Measurements from ENCODE around the gene MKLN1.
"Not testable (repeated sequence)": the region's sequence is repeated elsewhere in the genome, so short reads cannot be mapped to it uniquely, and the experiment has no call there.

MKLN1 gene

DNA sequence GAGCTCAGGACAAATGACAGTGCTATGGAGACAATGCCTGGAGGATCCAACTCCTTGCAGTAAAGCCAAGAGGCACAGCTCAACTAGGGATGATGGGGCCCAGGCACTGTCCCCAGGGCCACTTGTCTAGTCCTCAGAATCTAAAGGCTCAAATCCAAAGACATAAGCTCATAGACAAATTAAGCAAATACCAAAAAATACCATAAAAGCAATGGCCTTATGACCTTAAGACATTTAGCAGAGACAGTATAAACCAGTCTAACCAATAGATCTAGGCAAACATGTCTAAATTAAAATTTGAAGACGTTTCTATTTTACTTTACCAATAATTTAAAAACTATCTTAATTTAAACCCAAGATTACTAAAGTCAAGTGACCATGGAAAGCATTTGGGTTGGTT is 14.8 kb upstream of the MKLN1 start:
- no peak for DNase-seq

DNA sequence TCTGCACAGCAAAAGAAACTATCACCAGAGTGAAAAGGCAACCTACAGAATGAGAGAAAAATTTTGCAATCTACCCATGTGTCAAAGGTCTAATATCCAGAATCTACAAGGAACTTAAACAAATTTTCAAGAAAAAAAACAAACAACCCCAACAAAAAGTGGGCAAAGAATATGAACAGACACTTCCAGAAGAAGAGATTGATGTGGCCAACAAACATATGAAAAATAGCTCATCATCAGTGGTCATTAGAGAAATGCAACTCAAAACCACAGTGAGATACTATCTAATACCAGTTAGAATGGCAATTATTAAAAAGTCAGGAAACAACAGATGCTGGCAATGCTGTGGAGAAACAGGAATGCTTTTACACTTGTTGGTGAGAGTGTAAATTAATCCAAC is 7.1 kb upstream of the MKLN1 start:
- DNase-seq, result no peak

DNA sequence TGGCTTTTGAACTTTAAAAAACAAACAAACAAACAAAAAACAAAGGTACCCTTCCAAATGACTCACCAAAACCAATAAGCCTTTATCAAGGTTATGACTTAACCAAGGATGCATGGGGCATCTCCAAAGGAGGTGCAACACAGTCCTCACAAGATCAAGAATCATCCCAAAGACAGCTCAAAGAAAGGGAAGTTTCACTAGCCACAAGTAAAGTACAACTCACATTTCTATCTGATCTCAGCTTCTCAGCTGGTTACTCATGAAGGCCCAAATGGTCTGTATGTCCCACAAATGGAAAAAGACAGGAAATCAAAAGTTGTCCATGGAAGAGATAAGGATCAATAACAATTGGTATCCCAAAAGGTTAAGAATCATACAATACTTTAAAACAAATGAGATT is 6.0 kb upstream of the MKLN1 start:
- DNase-seq, result no peak

DNA sequence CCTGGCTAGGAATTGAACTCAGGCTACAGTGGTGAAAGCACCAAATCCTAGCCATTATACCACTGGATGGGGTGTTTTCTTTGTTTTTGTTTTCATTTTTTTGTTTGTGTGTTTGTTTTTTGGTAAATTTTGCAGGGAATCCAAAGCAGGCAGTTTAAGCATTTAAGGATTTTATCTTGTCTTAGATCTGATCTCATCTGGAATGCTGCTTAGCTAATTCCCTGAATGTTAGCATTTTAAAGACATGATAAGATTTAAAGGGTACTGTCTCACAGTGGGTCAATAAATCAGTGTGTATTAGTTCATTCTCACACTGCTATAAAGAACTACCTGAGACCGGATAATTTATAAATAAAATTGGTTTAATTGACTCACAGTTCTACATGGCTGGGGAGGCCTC is 5.6 kb upstream of the MKLN1 start:
- DNase-seq, result no peak

DNA sequence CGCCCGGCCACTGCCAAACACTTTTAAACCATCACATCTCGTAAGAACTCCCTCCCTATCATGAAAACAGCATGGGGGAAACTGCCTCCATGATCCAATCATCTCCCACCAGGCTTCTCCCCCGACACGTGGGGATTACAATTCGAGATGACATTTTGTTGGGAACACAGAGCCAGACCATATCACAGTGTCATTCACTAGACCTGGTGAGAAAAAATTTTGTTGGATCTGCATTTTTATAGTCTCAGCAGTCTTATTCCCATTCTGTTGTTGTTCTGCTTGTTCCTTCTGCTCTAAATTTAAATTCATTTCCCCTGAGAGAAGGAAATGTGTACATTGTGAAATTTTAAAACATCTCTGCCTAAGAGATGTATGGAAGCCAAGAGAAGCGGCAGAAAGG is 4.8 kb upstream of the MKLN1 start:
- no peak for DNase-seq

DNA sequence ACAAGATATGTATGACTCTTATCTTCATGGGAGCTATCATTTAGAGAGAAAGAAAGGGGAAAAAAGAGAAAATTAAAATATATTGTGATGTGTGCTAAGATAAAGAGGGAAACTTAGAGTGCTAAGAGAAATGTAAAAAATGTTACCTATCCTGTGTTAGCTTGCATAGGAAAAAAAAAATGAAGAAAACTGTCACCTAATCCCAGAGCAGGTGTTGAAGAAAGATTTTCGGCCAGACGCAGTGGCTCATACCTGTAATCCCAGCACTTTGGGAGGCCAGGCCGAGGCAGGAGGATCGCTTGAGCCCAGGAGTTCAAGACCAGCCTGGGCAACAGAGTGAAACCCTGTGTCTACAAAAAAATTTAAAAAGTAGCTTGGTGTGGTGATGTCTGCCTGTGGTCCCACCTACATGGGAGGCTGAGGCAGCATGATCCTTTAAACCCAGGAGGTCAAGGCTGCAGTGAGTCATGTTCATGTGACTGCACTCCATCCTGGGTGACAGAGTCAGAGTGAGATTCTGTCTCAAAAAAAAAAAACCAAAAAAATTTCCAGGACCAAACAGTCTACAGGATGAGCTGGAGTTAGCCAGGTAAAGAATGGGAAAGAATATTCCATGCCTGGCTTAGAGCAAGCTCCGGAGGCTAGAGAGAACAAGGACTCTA is 2.4 kb upstream of the MKLN1 start:
- no peak for DNase-seq

DNA sequence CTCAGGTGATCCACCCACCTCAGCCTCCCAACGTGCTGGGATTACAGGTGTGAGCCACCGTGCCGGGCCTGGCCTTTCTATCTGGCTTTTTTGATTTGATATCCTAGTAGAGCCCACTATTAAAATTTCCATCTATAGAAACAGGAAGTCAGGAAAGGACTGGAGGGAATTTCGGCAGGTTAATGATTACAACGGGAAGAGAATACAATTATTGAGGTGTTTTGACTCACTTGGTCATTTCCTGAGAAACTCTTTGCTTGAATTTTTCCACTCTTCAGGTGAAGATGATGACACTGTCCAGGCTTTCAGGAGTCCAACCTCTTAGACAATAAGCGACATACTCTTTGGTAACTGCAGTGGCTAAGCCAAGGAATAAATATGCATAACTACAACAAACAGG is 1.1 kb upstream of the MKLN1 start:
- peak in 1 of 14 donors; percentile 56 for DNase-seq

DNA sequence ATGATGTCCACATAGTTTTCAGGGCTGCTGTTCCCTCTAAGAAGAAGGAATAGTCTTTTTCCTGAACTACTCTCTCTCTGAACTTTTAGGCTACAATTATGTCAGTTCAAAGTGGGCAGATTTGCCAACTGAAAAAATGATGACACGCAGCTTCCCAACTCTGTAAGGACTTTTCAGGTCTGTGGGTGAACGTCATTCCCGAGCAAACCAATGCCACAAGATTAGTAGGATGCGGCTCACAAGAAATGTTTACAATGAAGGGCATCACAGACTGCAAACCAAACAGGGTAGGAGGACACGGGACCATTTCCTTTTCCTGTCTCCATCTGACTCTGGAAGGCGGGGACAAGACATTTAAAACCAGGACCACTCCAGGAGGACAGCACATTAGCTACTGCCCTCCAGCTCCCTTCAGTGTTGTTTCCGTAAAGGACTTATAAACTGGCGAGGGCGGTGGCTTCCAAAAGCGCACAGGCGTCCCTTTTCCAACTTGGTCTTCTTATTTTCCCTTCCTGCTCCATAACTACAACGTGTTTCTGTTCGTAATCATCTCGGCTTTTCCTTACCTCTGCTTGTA is 539 bp upstream of the MKLN1 start:
- peak in 4 of 14 donors; percentile 66 to 90 (median 76) for DNase-seq

DNA sequence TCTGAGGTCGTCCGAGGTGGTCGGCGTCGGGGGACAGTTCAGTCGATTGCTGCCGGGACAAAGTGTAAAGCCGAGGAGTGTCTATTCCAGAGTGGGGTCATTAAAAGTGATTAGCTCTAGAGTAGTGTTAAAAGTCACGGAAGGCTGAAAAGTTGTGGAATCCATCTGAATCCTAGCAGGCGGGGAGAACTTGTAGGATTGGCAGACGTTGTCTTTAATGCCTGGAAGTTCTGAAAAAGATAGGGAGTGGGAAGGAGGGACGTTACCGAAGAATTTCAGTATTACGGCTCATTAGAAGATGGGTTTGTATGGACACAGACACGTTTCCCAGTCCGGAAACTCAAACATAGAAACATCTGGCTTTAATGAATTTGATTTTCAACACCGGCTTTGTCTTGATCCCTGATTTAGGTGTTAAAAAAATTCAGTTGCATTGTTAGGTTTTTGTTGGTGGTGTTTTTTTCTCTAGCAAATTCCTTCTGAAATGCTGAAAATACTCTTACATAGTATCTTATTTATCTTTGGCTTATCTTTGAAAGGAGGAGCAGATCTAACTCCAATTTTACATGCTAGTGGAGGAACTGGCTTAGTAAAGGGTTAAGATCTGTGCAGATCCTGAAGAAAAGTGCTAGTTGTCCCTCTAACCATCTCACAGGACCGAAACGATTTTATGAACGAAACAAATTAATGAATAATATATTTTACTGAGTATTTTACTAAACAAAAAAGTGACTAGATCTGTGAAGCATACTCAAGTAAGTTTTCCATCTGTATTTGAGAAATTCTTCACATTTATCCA is 900 bp downstream of the MKLN1 start:
- DNase-seq, result peak in 2 of 14 donors; percentile 46 to 63

DNA sequence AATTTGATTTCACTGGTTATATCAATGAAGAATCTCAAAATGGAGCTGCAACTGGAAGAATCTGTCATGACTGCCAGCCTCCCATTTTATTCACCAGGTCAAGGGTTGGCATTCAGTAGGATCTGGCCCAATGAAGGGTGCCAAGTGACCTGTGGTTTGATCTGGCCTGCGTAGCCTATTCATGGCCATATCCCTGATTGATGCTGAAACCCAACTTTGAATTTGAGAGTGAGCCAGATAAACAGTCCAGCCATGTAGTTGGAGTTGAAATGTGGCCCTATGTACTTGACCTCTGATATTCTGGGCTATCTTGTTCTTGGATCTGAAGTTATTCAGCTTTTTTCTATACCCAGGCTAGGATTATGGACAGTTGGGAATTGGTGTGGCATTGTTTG is 1.5 kb downstream of the MKLN1 start:
- peak in 4 of 14 donors; percentile 6 to 21 (median 10) for DNase-seq

DNA sequence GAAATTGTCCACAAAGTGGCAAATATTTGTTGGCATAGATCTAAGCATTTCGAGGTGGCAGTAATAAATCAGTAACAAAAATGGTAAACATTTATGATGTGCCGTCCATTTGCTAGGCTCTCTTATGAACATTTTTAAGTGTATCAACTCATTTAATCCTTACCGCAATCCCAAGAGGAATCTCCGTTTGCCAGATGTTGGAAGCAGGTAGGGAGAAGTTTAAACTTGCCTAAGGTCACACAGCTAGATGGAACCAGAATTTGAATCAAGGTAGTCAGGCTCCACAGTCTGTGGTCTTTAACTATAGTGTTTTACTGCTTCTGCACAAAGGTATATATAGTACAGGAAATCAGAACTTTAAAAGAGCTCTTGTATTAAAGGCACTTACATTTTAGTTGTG is 2.6 kb downstream of the MKLN1 start:
- no peak for DNase-seq

DNA sequence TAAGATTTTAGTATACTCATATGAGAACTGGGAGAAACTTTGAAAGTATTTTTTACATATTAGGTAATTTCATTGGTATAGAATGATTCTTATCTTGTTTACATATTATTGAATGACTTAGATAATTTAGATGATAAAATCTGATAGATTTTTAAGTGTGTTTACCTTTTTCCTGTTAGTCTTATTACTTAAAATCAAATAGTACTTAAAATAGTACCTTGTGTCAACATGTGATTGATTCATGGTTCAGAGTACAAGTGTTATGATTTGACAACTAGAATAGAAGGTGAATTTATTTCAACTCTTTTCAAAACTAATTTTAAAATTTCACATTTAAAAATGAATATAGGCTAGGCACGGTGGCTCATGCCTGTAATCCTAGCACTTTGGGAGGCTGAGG is 4.1 kb downstream of the MKLN1 start:
- DNase-seq, result no peak

DNA sequence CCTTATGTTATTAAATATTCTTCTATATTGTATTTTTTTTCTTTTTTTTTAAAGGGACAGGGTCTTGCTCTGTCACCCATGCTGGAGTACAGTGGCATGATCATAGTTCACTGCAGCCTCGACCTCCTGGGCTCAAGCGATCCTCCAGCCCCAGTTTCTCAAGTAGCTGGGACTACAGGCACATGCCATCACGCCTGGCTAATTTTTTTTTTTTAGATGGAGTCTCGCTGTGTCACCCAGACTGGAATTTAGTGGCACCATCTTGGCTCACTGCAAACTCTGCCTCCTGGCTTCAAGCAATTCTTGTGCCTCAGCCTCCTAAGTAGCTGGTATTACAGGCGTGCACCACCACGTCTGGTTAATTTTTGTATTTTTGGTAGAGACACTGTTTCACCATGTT is 5.1 kb downstream of the MKLN1 start:
- not testable (repeated sequence) for DNase-seq

DNA sequence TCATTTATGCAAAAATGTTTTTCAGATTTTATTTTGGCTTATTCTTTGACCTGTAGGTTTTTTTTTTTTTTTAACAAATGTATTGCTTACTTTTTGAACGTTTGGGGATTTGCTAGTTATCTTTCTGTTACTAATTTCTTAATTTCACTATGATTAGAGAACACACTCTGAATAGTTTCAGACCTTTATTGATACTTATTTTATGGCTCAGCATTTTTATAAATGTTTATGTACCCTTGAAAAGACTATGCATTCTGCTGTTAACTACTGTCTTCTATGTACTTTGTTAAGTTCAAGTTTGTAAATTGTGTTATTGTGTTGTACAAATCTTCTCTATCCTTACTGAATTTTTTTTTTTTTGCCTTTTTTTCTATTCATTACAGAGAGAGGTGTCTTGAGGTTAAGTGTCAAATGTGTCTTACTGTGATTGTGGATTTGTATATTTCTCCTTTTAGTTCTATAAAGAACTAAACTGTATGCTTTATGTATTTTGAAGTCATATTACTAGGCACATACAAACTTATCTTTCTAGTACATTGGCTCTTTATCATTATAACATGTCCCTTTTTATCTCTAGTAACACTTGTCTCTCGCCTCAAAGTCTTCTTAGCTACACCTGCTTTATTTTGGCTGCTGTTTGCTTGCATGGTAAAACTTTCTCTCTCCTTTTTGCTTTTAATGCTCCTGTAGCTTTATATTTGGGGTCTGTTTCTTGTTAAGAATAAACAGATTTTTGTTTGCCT is 8.1 kb downstream of the MKLN1 start:
- no peak for DNase-seq

DNA sequence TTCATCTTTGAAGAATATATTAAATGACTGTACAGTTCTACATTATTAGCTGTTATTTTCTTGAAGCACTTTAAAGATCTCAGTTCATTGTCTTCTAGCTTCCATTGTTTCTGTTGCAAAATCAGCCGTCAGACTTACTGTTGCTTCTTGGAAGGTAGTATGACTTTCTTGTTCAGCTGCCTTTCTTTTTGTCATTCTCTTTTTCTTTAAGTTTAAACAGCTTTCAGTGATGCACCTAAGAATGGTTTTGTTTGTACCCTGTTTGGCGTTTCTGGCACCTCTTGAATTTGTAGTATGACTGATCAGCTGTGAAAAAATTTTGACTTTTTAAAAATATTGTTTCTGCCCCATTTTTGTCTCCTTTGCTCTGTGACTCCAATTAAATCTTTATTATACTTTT is 9.3 kb downstream of the MKLN1 start:
- no peak for DNase-seq

DNA sequence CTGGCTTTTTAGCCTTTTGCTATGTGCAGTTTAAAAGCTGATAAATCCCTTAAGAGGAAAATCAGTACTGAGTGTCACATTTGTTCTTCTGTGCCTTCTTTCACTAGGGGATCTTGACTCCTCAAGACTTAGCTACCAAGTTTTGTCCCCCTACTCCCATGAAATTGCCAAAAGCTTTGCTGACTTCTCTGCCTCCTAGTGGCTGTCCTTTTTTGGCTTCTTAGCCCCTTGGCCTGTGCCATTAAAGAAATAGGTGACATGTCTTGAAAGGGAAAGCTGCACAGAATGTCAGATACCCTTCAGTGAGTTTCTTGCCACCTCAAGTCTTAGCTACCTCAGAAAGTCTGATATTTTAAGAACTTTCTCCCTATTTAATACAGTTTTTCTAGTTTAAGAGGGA is 10.5 kb downstream of the MKLN1 start:
- DNase-seq, result no peak

DNA sequence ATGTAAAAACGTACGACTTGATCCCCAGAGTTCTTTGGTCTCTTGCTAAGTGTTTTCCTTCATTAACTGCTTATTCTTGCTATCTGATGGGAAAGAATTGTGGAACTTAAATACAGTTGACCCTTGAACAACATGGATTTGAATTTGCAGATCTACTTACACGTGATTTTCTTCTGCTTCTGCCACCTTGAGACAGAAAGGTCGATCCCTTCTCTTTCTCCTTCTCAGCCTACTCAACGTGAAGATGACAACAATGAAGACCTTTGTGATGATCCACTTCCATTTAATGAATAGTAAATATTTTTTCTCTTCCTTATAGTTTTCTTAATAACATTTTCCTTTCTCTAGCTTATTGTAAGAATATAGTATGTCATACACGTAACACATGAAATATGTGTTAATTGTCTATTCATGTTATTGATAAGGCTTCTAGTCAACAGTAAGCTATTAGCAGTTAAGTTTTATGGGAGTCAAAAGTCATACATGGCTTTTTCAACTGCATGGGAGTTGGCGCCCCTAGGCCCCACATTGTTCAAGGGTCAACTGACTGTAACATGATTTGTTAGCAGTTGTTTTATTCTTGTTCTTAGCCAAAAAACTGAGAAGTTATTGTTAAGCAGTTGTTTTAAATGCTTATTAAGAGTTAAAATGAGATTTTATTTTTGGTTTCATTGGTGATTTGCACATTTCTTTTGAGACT is 11.2 kb downstream of the MKLN1 start:
- no peak for DNase-seq

DNA sequence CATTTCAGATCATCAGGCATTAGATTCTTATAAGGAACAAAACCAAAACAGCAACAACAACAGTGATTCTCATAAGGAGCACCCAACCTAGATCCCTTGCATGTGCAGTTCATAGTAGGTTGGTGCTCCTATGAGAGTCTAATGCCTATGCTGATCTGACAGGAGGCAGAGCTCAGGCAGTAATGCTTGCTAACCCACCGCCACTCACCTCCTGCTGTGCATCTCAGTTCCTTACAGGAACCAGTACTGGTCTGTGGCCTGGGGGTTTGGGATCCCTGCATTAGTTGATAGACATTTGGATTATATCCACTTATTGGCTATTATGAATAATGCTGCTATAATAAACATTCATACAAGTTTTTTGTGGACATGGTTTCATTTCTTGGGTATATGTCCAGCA is 14.0 kb downstream of the MKLN1 start:
- DNase-seq, result no peak

DNA sequence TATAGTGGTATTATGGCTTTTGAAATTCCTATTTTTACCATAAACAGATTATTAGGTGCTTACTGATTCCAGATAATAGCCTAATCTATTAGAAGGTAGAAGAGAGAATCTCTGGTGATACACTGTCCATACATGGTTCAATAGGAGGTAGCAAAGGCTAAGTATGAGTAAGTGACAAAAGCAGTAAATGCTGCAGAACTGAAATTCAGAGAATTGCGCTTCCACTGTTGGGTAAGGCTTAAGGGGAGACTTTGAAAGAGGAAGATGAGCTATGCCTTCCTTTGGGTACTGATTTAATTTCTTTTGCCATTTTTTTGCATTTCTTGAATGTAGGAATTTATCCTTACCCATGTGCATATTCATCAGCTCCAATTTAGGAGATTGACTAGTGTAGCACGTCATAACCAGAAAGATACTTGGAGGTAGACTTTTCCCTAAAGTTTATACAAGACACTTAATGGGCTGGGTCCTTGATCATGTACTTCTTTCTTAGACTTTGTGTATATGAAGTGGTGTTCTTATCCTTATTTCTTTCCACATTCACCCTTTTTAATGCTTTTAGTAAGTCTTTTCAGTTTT is 15.3 kb downstream of the MKLN1 start:
- no peak for DNase-seq

DNA sequence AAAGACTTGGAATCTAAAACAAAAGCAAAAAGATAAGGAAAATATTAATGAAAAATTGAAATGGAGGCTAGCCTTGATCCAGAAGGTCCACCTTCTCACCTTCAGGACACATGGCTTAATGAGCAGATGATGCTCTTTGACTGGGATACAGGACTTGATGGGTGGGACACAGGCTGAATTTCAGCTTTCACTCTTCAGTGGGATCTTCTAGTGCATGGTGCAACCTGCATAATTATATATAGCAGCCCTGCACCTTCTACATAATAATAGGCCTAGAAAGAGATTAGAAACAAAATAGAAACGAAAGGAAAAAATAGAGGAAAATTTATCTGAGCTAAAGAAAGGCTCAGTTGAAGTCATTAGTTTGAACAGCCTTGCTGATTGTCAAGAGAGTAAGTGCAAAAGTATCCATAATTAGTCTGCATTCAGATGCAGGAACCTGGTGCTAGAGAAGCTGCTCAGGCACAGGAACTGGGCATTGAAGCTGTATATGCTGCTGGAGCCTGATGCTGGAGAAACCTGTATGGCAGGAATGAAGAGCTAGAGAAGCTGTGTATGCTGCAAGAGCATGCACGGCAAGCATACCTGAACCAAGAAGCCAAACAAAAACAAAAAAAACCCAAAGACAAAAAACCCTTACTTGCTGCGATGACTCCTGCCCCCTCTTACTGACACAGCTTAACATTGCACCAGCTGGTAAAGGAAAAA is 19.4 kb downstream of the MKLN1 start:
- DNase-seq, result no peak

DNA sequence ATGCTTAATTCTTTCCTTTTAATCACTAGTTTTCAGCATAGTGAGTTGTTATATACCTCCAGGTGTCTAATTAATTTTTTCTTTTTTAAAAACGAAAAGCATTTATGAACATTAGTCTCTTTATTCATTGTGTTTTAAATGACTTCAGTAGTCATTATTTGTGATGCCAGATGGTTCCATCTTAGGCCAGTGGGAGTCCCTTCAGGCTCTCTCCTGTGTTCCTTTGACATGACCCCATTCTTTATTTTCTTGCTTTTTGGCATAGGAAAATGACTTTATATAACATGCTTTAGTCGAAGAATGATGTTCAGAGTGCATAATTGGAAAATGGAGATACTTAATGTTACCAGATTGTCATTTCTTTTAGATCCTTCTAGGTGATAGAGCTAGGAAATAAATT is 24.4 kb downstream of the MKLN1 start:
- peak in 1 of 14 donors; percentile 41 for DNase-seq

DNA sequence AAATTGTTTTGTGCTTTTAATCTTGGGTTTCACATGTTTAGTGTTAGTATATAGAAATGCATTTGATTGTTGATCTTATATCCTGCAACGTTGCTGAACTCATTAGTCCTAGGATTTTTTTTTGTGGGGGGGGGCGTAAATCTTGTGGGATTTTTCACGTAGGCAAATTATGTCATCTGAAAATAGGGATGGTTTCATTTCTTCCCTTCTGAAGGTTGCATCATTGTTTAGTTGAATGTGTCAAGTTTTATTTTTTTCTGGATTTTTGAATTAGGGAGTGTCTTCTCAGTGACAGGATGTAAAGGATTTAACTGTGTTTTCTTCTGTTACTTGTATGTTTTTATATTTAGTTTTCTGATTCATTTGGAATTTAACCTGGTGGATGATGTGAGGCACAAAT is 26.7 kb downstream of the MKLN1 start:
- no peak for DNase-seq

All from C1 segment of cervical spinal cord (tissue), 14 donors.